ENCODE measurements around the gene RUFY3.
"Not testable (repeated sequence)": the region's sequence is repeated elsewhere in the genome, so short reads cannot be mapped to it uniquely, and the experiment has no call there.

Gene RUFY3, protein sequence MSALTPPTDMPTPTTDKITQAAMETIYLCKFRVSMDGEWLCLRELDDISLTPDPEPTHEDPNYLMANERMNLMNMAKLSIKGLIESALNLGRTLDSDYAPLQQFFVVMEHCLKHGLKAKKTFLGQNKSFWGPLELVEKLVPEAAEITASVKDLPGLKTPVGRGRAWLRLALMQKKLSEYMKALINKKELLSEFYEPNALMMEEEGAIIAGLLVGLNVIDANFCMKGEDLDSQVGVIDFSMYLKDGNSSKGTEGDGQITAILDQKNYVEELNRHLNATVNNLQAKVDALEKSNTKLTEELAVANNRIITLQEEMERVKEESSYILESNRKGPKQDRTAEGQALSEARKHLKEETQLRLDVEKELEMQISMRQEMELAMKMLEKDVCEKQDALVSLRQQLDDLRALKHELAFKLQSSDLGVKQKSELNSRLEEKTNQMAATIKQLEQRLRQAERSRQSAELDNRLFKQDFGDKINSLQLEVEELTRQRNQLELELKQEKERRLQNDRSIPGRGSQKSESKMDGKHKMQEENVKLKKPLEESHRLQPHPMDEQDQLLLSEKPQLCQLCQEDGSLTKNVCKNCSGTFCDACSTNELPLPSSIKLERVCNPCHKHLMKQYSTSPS

DNA sequence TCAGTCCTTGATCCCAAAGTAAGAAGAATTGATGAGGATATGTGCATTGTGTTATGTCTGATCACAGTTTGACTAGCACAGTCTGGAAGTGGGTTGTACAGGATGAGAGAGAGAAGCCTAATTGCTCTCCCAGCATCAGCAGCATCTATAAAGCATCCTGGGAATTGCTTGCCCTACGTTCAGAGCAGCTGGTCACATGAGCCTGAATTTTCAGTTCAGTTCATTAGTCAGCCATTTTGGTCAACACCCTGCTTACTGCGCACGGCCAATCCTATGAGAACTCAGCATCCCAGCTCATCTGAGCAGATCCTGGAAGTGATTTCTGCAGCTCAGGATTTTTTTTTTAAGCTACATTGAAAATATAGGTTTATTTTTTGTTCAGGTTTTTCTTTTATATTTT lies at the start of gene RUFY3:
Gene RUFY3, plus strand, starts transcription at position 218 of the 400 bp plus-strand sequence. CDS start 610 bp downstream, outside the sequence.
- no peak for DNase-seq

DNA sequence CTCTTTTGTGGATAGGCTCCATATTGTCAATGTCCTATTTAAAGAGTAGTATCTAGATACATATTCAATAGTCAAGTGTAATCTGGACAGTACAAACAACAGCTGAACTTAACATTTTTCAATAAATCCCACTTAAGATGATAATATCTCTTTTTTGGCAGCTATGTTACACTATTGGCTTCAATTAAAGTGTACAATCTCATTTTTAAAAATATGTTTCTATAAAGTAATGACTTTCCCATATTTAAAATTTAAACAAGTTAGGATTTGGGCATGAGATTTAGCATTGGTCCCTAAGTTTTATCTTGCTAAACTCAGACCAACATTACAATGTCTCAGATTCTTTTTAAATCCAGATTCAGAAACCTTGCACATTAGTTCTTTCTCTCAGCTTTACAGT lies 47.6 kb upstream of the RUFY3 start:
- no peak for DNase-seq

DNA sequence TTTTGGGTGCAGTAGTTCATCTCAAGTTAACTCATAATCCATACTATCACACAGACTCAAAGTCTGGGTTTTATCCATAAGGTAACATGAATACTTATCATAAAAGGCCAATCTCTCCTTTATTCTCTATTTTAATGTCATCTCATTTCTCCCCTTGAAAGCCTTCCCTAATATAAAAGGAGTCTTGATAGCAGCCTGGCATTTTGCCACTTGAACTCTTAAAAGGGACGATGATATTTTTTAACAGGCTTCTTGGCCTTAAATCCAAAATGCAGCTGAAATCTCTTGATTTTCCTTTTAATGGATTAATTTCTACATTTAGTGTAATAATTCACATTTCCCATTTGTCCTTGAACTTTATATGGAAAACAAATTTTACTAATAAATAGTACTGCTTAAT lies 47.0 kb upstream of the RUFY3 start:
- no peak for DNase-seq

DNA sequence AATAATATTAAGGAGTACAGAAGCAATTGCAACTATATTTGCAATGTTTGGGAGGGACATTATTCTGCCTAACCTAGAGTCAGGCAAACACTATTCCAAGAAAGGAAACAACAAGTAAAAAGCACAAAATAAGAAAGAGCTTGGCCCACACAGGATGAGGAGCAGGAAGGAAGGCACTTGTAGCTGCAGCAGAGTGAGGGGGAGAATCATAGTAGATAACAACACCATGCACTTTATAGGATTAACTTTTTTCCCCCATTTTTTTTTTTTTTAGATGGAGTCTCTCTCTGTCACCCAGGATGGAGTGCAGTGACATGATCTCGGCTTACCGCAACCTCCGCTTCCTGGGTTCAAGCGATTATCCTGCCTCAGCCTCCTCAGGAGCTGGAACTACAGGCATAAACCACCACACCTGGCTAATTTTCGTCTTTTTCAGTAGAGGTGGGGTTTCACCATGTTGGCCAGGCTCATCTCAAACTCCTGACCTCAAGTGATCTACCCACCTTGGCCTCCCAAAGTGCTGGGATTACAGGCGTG lies 45.1 kb upstream of the RUFY3 start:
- DNase-seq: no peak

DNA sequence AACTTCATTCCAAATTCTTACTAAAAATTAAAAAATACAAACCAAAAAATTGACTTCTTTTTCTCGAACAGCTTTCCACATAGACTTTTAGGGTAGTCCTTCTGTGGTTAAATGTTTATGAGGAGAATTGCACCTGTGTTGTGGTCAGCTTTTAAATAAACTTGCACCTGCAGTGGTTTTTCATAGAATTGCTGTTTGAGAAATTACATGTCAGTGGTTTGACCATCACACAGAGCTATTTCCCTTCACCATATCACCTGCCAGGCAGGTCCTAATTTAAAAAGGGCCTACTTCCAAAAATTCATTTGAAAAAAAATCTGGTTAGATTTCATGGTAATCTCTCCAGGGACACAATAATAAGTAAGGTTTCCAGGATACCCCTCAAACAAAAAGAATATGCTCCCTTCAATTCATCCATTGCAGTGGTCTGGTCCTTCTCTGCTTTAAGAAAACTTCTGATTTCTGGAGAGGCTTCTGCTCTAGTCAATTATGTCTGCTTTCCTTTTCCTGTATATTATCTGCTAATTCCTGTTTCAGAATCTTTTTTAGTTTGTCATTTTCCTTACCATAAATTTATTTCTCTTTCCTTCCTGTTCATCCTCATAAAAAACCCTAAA lies 43.3 kb upstream of the RUFY3 start:
- DNase-seq: no peak

DNA sequence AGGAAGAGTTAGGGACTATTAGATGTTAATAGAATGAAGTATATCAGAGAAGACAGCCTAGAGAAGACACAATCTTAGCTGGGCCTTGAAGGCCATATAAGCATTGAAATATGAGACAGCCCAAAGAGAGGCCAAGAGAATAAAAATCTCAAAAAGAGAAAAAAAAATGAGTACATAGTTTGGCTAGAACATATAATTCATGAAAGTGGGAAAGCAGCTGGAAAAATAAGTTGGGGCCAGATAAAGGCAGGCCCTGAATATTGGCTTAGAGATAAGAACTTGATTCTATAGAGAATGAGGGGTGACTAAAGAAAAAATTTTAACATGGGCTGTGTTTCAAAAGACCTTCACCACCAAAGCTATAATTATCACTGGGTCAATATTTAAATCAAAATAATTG lies 40.8 kb upstream of the RUFY3 start:
- no peak for DNase-seq

DNA sequence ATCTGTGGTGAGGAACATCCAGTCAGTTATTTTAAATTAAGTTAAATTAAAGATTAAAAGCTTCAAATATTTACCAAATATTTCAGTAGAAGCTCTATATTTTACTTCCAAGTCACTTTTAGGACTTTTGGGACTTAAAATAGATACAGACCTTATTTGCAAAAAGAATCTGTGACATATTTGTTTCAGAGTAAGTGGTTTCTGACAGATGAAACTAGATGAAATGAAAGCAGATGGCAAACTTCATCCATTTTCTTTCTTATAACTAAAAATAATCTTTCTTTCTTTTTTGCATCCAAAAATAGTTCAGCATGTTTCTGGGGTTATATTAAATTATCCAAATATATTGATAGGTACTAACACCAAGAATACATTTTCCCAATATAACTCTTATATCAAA lies 40.1 kb upstream of the RUFY3 start:
- no peak for DNase-seq

DNA sequence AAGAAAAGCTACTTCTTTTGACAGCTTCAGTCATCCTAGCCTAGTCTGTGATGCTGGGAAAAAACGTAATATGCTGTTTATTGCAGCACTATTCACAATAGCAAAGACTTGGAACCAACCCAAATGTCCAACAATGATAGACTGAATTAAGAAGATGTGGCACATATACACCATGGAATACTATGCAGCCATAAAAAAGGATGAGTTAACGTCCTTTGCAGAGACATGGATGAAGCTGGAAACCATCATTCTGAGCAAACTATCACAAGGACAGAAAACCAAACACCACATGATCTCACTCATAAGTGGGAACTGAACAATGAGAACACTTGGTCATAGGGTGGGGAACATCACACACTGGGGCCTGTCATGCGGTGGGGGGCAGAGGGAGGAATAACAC lies 39.6 kb upstream of the RUFY3 start:
- not testable (repeated sequence) for DNase-seq

DNA sequence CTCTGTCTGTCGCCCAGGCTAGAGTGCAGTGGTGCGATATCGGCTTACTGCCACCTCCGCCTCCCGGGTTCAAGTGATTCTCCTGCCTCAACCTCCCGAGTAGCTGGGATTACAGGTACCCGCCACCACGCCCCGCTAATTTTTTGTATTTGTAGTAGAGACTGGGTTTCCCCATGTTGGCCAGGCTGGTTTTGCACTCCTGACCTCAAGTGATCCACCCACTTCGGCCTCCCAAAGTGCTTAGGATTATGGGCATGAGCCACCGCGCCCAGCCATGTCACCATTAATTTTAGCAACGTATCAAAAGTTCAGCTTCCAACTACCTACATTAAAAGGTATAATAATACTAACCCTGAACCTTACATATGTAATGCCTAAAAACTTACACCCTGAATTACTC lies 34.4 kb upstream of the RUFY3 start:
- no peak for DNase-seq

DNA sequence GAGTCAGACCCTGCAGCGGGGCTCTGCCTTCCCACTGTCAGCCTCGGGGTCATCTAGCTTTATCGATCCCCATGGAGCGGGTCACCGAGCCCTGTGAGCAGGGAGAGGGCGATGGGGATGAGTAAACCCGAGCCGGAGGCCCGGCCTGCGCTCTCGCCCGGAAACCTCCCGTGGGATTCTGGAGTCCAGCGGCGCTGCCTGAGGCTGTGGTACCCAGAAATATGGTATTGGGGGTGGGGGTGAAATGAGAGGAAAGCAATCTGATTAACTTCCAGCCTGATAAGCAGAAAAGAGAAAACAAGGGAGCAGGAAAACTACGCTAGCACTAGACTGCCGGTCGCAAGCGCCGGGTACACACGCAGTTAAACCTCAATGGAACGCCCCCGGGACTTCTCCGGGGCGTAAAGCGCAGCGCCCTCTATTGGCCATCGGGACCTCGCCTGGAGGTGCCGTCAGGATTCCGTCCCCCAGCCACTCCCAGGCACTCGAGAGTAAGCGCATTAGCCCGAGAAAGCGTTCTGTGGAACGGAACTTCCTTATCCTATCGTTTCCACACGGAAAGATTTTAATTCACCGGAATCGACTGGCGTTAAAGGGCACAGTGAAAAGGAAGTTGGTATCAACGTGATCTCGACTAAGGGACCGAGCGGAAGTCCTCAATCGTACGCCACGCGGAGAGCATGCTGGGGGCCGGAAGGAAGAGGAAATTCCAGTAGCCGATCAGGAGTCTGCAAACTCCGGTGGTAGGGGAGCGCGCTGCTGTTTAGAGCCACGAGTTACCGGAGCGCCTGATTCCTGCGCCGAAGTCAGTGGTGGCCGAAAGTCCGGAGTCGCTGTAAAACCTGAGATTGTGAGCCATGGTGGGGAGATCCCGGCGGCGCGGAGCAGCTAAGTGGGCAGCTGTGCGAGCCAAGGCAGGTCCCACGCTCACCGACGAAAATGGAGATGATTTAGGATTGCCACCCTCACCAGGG lies 33.7 kb upstream of the RUFY3 start, which contains the start of gene UTP3:
Gene UTP3, plus strand, starts transcription at position 712 of the 974 bp plus-strand sequence. Its CDS starts 146 bp downstream, at position 858.
- peak; percentile 85 for DNase-seq

DNA sequence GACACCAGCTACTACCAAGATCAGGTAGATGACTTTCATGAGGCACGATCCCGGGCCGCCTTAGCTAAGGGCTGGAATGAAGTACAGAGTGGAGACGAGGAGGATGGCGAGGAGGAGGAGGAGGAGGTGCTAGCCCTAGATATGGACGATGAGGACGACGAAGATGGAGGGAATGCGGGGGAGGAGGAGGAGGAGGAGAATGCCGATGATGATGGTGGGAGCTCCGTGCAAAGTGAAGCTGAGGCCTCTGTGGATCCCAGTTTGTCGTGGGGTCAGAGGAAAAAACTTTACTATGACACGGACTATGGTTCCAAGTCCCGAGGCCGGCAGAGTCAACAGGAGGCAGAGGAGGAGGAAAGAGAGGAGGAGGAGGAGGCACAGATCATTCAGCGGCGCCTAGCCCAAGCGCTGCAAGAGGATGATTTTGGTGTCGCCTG lies 33.0 kb upstream of the RUFY3 start:
- no peak for DNase-seq

DNA sequence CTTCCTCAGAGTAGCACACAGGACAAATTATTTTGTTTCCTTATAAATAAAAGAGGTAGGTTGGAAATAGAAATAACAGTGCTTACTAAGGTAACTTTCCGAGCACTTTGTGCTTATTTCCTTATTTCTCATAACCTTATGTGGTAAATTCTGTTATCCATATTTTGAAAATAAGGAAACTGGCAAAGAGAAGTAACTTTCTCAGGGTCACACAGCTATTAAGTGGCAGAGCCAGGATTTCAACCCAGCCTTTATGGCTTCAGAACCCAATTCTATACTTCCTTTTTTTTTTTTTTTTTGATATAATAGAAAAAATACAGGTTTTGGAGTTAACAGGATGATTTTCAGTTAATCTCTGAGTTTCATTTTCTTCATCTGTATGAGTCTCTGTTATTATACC lies 30.1 kb upstream of the RUFY3 start:
- no peak for DNase-seq

DNA sequence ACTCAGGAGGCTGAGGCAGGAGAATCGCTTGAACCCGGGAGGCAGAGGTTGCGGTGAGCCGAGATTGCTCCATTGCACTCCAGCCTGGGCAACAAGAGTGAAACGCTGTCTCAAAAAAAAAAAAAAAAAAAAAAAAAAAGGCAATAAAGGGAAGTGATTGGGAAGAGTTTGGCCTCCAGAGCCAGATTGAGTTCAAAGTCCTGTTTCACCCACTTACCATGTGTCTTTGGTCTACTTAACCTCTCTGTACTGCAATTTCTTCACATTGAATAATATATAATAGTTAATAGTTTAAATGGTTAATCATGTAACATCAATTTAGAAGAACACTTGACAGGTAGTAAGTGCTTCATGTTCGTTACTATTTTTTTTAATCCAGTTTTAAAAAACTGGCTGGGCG lies 27.1 kb upstream of the RUFY3 start:
- DNase-seq: not testable (repeated sequence)

DNA sequence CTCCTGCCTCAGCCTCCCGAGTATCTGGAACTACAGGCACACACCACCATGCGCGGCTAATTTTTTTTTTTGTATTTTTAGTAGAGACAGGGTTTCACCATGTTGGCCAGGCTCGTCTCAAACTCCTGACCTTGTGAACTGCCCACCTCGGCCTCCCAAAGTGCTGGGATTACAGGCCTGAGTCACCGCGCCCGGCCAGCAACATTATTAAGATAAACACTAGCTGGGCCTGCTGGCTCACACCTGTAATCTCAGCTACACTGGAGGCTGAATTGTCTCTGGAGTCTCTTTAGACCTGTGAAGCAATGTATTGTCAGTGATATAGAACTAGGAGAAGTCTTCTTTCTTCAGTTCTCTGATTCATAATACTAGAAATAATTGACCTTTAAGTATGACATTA lies 23.3 kb upstream of the RUFY3 start:
- DNase-seq: not testable (repeated sequence)

DNA sequence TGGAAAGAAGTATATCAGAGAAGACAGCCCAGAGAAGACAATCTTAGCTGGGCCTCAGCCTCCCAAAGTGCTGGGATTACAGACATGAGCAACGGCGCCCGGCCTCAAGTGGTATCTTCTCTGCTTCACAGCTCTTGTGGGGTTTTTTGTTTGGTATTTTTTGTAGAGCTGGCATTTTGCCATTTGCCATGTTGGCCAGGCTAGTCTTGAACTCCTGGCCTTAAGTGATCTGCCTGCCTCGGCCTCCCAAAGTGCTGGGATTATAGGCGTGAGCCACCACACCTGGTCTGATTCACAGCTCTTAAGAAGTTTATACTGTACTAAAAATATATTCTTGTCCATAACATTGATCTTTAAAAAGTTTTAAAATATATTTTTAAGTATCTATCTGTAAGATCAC lies 21.1 kb upstream of the RUFY3 start:
- DNase-seq: no peak

DNA sequence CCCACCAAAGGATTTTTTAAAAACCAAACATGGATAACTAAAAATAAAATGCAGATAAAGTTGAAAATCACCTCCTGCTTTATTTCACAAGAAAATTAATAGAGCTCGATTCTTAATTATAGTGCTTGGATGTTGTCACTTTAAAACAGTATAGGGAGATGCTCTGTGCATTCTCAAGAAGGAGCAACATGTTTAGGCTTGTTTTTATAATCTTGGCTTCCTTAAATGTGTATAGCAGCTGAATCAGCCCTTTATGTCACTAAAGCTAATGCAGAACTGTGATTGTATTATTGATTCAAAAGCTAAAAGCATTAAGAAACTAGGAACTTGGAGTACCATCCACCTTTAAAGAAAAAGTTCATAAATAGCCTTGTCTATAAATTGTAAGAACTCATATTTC lies 20.5 kb upstream of the RUFY3 start:
- no peak for DNase-seq

DNA sequence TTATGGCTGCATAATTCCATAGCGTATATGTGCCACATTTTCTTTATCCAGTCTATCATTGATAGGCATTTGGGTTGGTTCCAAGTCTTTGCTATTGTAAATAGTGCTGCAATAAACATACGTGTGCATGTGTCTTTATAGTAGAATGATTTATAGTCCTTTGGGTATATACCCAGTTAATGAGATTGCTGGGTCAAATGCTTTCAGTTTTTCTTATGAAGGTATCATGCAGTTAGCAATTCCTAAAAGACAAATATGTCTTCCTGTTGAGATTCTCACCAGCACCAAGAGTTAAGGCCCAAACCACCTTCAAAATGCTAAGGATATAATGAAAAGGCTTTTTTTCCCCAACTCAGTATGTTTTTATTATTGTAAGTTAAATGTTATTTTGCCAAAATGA lies 19.2 kb upstream of the RUFY3 start:
- DNase-seq: not testable (repeated sequence)

DNA sequence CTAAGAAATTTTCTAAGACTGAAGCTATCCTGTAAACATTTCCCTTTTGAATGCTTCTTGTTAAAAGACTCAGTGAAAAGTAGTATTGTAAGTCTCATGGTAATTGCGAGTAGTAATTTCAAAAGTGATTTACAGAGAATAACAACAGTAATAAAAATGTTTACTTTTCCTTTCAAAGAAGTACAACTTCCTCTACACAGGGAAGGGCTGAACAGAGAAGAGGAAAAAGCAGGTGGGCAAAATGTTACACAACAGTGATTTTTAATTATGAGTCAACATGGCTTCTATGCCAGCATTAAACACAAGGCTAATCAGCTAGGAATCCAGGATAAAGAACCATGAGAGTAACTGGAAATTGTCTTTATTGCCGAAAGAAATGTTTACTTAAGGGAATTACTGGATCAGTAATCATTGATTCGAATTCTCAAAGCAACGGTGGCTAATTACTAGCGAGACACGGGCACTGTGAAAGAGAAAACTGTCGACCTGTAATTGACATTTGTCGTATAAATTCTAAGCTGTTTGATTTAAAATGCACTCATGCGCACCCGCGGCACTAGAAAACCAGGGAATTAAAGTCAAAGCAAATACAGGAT lies 18.0 kb upstream of the RUFY3 start:
- DNase-seq: no peak

DNA sequence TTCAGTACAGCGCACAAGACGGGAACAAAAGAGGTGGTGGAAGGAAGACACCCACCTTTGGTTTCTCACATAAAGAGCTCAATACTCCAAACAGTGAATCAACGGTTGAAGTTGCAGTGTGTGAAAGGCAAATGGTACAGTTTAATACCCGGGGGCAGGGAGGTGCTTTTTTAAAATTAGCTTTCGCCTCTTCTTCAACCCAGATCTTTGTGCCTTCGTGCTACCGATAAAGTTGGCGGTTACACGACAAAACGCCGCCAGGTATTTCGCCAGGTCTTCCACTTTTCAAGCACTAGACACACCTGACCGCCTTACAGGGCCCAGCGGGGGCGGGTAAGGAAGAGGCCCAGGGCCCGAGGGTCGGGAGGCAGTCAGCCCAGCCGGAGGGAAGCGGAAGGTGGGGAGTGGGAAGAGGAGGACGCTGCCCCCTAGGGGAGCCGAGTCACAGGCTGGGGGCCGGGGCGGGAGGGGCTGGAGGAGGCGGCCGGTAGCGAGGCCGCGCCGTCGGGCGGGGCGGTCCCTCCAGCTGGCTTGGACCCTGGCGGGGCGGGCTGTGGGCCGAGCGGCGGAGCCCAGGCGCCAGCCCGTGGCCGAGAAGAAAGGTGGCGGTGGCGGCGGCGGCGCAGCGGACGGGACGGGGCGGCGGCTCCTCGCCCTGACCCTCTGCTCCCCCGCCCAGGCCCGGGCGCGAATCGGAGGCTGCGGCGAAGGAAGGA lies 17.4 kb upstream of the RUFY3 start:
- DNase-seq: no peak

DNA sequence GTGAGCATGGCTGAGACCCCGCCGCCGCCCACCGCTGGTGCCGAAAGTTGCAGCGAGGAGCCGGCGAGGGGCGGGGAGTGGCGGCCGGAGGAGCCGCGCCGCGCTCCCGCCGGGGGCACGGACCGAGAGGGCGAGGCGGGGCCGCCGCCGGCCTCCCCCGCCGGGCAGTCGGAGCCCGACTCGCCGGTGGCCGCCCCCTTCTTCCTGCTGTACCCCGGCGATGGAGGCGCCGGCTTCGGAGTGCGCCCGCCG lies 16.9 kb upstream of the RUFY3 start:
- DNase-seq: no peak

DNA sequence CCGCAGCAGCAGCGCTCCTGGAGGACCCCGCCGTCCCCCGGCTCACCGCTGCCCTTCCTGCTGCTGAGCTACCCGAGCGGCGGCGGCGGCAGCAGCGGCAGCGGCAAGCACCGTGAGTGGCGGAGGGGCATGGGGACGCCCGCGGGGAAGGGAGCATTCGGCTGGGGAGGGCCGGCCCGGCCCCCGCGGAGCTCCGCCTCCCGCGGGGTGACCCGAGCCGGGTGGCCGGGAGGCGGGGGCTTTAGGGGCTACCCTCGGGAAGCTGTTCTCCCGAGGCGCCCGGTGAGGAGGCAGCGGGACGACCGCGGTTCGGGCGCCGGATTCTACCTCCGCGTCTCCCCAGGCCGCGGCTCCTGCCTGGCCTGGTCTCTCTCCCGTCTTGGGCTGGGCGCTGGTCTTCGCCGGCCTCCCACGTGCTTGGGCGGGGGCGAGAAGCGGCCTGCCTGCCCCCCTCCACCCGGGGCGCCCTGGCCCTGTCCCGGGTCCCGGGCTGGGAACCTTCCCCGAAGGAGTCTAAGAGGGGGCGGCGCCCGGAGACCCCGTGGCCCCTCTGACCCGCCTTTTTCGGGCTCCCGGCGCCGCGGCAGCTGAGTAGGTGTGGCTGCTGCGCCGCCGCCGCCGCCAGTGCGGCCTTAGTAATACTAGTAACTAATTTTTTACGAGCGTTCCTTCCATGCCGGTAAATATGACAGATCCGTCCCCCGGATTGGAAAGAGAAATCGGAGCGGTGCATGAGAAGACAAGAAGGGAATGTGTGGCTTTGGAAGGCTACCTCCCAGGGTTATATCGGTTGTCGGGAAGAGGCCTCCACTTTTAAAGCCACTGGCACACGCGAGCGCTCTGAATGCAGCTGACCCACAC lies 16.4 kb upstream of the RUFY3 start:
- peak; percentile 35 for DNase-seq
